ENCODE results near the gene DUSP23. TPM values are rescaled to one million over a fixed set of nuclear protein-coding genes. Genes with fewer than 3 reads are reported as not detected.

The DUSP23 gene
- total RNA-seq, 1 donor from 2014 or later, result 16.9 TPM

GRCh38 chr1:159781992-159782391, 1.2 kb downstream of the DUSP23 start:
- Mint-ChIP-seq H3K9me3 (ENCODE audit: low read depth) (no peaks in the 10 kb centered on the region), H3K27ac (ENCODE audit: unreplicated experiment) (no peak overlapping the region), H3K4me1 (ENCODE audit: low read depth) (peaks cover 33% of the 10 kb centered on the region), H3K27me3 (ENCODE audit: low read depth) (no peaks in the 10 kb centered on the region), H3K4me3 (ENCODE audit: unreplicated experiment) (no peak overlapping the region), H3K36me3 (ENCODE audit: low read depth) (no peaks in the 10 kb centered on the region)
- no peak for DNase-seq (ENCODE audit: low spot score)
- TF ChIP-seq CTCF (IDR thresholded peaks at IDR 0.05), result no peak

- no peaks in the 10 kb centered on the region for H3K27me3 Mint-ChIP-seq (ENCODE audit: low read depth)
- no peak overlapping the region for H3K27ac Mint-ChIP-seq (ENCODE audit: unreplicated experiment)
- H3K4me3 Mint-ChIP-seq (ENCODE audit: unreplicated experiment), result no peak overlapping the region
- no peaks in the 10 kb centered on the region for H3K9me3 Mint-ChIP-seq (ENCODE audit: low read depth)
- no peak for TF ChIP-seq CTCF (IDR thresholded peaks at IDR 0.05)
- H3K36me3 Mint-ChIP-seq (ENCODE audit: low read depth), result no peaks in the 10 kb centered on the region
- H3K4me1 Mint-ChIP-seq (ENCODE audit: low read depth), result peaks cover 26% of the 10 kb centered on the region
- DNase-seq (ENCODE audit: low spot score), result no peak
Measured at GRCh38 chr1:159783724-159784123, 3.0 kb downstream of the DUSP23 start.

GRCh38 chr1:159786465-159786864, 5.7 kb downstream of the DUSP23 start:
- peaks cover 9% of the 10 kb centered on the region for H3K27me3 Mint-ChIP-seq (ENCODE audit: low read depth)
- peaks cover 7% of the 10 kb centered on the region for H3K4me1 Mint-ChIP-seq (ENCODE audit: low read depth)
- H3K4me3 Mint-ChIP-seq (ENCODE audit: unreplicated experiment), result no peak overlapping the region
- TF ChIP-seq CTCF (IDR thresholded peaks at IDR 0.05), result no peak
- no peaks in the 10 kb centered on the region for H3K36me3 Mint-ChIP-seq (ENCODE audit: low read depth)
- no peak for DNase-seq (ENCODE audit: low spot score)
- H3K27ac Mint-ChIP-seq (ENCODE audit: unreplicated experiment), result no peak overlapping the region
- no peaks in the 10 kb centered on the region for H3K9me3 Mint-ChIP-seq (ENCODE audit: low read depth)

GRCh38 chr1:159786966-159787365, 6.2 kb downstream of the DUSP23 start:
- H3K27ac Mint-ChIP-seq (ENCODE audit: unreplicated experiment), result no peak overlapping the region
- peaks cover 6% of the 10 kb centered on the region for H3K4me1 Mint-ChIP-seq (ENCODE audit: low read depth)
- no peaks in the 10 kb centered on the region for H3K36me3 Mint-ChIP-seq (ENCODE audit: low read depth)
- no peaks in the 10 kb centered on the region for H3K9me3 Mint-ChIP-seq (ENCODE audit: low read depth)
- TF ChIP-seq CTCF (IDR thresholded peaks at IDR 0.05), result no peak
- no peak overlapping the region for H3K4me3 Mint-ChIP-seq (ENCODE audit: unreplicated experiment)
- no peak for DNase-seq (ENCODE audit: low spot score)
- peaks cover 13% of the 10 kb centered on the region for H3K27me3 Mint-ChIP-seq (ENCODE audit: low read depth)

GRCh38 chr1:159790237-159790917, 9.6 kb downstream of the DUSP23 start:
- H3K36me3 Mint-ChIP-seq (ENCODE audit: low read depth), result no peaks in the 10 kb centered on the region
- no peak overlapping the region for H3K27ac Mint-ChIP-seq (ENCODE audit: unreplicated experiment)
- H3K4me3 Mint-ChIP-seq (ENCODE audit: unreplicated experiment), result no peak overlapping the region
- H3K4me1 Mint-ChIP-seq (ENCODE audit: low read depth), result no peaks in the 10 kb centered on the region
- no peaks in the 10 kb centered on the region for H3K9me3 Mint-ChIP-seq (ENCODE audit: low read depth)
- H3K27me3 Mint-ChIP-seq (ENCODE audit: low read depth), result peaks cover 28% of the 10 kb centered on the region
- TF ChIP-seq CTCF (IDR thresholded peaks at IDR 0.05), result peak; percentile 79
- no peak for DNase-seq (ENCODE audit: low spot score)
